NK-92 (cell line): Measurements from ENCODE around the gene NOC2L.

Experiments
- DNase-seq: peaks from one replicate; lab custom pipeline; 2025; ENCODE audit not compliant: unreplicated experiment; lab: John Stamatoyannopoulos, UW

The NOC2L gene

DNA sequence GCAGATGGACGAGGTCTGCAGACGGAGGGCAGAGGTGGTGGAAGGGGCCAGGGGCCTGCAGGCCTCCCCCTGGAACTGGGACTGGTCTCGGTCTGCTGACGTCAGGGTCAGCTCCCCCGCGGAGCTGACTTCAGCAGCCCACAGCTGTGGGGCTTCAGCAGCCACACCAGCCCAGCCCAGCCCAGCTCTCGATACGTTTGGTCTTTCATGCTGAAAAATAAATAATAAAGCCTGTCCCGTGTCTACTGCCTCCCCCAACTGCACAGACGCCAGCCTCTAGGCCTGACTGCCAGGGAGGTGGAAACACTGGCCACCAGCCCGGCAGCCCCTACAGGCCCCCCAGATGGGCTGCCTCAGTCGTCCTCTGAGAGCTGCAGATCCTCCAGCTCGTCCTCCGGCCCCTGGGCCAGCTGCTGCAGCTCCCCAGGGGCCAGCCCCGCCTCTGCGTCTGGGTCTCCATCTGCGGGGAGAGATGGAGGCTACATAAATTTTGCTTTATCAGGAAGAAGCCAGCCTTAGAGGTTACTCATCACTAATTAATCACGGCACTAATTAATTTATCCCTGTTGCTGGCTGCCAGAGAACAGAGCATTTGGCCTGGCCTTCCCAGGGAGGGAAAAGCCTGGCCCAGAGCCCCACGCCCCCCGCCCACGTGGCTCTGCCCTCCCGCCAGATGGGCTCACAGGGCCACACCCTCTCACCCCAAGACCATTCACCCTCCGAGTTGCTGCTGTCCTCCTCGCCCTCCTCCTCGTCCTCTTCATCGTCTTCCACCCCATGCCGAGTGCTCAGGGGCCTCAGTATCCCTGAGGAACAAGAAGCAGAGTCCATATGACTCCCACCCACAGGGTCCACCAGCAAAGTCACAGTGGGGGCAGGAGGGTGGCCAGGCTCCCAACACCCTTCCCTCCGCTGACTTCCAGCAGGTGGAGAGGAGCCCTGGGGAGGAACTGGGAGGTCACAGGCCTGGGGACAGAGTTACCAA lies 14.4 kb downstream of the NOC2L start:
- DNase-seq: no peak

- no peak for DNase-seq
These were observed 15.3 kb downstream of the NOC2L start for GRCh38 chr1:943545-944340.

- DNase-seq: no peak
These were observed 16.1 kb downstream of the NOC2L start for GRCh38 chr1:942864-943533.

- no peak for DNase-seq
These were observed 16.6 kb downstream of the NOC2L start for GRCh38 chr1:942411-942821.

- DNase-seq: no peak
These were observed 17.3 kb downstream of the NOC2L start for GRCh38 chr1:941588-942383.

GRCh38 chr1:941015-941587 lies 18.0 kb downstream of the NOC2L start:
- DNase-seq: no peak

GRCh38 chr1:940107-941014 lies 18.7 kb downstream of the NOC2L start:
- DNase-seq: no peak

- no peak for DNase-seq
These were observed 19.4 kb downstream of the NOC2L start for GRCh38 chr1:939511-940106.

DNA sequence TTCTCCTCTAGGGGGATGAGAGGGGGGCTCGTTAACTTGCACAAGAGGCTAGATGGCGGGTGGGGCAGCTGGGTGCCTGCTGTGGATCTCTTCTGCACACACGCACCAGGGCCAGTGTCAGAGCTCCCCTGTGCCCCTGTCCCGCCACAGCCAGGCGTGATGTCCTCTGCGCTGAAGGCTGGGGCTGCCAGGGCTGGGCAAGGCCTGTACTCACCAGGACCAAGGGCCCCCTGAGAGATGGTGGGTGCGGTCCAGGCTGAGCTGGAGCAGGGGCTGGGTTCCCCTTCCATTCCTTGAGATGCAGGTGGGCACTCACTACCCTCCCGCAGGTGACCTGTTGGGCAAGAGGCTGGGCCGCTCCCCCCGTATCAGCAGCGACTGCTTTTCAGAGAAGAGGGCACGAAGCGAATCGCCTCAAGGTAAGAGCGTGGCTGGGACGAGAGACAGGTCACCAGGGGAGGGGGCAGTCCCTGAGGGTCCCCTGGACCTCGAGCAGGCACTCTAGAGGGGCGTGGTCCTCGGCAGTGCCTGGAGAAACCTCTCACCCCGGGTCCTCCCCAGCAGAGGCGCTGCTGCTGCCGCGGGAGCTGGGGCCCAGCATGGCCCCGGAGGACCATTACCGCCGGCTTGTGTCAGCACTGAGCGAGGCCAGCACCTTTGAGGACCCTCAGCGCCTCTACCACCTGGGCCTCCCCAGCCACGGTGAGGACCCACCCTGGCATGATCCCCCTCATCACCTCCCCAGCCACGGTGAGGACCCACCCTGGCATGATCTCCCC lies 20.2 kb downstream of the NOC2L start:
- no peak for DNase-seq

DNA sequence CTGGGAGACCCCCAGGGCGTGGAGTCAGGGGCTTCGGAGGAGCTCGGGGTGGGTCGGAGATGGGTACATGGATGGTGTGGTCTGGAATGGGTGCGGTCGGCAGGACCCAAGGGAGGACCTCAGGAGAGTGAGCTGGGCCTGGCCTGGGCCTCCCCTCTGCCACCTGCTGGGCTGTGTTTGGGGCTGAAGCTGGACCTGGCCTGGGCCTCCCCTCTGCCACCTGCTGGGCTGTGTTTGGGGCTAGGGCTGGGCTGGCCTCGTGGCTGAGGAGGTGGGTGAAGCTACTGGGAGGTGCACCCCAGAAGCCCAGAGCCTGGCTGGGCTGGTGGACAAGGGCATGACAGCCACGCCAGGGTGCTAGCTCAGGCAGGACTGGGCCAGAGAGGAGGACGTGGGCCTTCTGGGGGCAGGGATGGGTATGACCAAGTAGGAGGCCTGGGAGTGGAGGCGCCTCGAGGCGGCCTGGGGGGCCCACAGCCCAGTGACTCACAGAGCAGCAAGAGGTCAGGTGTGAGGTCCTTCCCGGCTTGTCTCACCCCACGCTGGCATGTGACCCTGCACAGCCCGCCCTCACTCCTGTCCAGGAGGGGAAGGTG lies 20.9 kb downstream of the NOC2L start:
- DNase-seq: no peak

- no peak for DNase-seq
These were observed 21.5 kb downstream of the NOC2L start for GRCh38 chr1:937521-937920.

- DNase-seq: no peak
These were observed 22.4 kb downstream of the NOC2L start for GRCh38 chr1:936348-937264.

- no peak for DNase-seq
These were observed 23.3 kb downstream of the NOC2L start for GRCh38 chr1:935751-936231.

GRCh38 chr1:934991-935750 lies 23.9 kb downstream of the NOC2L start:
- DNase-seq: no peak

DNA sequence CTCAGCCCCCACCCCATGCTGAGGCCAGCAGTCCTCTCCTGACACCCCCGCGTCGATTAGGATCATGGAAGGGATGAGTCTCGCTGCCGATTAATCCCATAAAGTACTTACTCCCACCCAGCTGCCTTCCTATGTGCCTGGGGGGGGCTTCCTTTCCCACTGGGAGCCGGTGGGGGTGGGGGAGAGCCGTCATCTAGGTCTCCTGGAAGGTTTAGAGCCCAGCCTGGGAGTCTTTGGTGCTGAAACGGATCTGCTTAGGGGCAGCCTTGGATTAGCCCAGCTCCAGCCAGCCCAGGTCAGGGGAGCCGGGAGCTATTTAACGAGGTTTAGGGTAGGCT lies 25.5 kb downstream of the NOC2L start:
- DNase-seq: no peak
